Measurements from ENCODE around the gene DAAM2.

- TF ChIP-seq CTCF (IDR thresholded peaks at IDR 0.05) (no peak), POLR2A (IDR thresholded peaks at IDR 0.05) (no peak)
Observed at GRCh38 chr6:39926668-39927067, 134.5 kb downstream of the DAAM2 start.
